ENCODE results near the gene PRORP.
"Not testable (repeated sequence)": the region's sequence is repeated elsewhere in the genome, so short reads cannot be mapped to it uniquely, and the experiment has no call there.

PRORP gene

DNA sequence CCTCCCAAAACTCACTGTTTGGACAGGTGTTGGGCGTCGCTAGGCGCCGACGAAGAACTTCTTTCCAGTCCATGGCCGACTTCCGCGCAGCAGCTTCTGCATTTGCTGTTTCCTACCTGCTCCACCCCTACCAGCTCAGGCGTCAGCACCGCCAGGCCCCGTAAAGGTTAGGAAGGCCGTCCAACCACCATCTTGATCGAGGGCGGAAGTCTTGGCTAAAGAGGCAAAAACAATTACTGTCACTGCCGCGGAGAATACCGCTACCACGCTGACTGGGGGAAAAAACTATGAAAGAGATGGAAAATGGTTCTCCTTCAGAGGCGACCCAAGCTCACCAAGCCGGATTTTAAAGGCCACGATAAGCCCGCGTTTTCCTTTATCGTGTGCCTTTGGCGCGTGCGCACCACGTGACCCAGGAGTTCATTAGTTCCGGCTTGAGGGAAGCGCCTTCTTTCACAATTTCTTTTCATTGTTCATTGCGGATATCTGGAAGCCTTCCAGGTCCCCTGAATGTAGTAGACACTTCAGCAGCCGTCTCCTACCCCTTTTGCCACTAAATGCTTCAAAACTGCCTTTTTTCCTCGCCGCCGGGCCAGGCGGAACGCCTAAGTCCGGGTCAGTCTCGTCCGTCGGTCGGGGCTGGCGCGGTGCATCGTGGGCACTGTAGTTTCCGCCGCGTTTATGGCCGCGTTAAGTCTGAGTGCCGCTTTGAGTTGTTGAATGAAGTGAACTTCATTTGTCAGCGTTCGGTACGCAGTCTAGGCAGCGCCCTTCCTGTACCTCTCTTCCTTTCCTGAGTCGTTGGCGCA, at the start of gene PRORP, which contains the start of gene PPP2R3C:
Gene PRORP, plus strand, starts transcription at position 666 of the 809 bp plus-strand sequence. CDS start 694 bp downstream, outside the sequence.
Gene PPP2R3C, minus strand, starts transcription at position 104 of the 809 bp plus-strand sequence. Its CDS starts 31 bp downstream, at position 73.
- DNase-seq, result peak; percentile 98

DNA sequence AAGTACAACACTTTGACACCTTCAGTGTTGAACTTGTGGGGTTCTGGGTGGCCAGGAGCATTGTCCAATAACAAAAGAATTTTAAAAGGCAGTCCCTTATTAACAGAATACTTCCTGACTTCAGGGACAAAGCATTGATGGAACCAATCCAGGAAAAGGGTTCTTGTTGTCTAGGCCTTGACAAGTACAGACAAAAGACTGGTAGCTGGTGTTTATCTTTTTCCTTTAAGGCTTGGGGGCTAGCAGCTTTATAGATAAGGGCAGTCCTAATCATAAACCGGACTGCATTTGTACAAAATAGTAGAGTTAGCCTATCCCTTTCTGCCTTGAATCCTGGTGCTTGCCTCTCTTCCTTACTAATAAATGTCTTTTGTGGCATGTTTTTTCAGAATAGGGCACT, 48.9 kb upstream of the PRORP start:
- DNase-seq, result peak; percentile 57

DNA sequence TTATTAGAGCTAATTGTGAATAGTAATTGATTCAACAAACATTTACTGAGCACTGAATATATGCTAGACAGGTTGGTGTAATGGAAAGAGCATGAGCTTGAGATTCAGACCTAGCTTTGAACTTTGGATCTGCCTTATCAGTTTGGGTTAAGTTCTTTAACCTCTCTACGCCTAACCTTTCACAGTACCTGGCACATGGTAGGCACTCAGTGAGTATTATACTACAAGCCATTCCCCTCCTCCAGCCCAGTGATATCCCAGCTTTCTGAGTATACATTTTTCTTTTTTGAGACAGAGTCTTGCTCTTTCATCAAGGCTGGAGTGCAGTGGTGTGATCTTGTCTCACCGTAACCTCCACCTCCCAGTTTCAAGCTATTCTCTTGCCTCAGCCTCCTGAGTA, 44.3 kb upstream of the PRORP start:
- no peak for DNase-seq

DNA sequence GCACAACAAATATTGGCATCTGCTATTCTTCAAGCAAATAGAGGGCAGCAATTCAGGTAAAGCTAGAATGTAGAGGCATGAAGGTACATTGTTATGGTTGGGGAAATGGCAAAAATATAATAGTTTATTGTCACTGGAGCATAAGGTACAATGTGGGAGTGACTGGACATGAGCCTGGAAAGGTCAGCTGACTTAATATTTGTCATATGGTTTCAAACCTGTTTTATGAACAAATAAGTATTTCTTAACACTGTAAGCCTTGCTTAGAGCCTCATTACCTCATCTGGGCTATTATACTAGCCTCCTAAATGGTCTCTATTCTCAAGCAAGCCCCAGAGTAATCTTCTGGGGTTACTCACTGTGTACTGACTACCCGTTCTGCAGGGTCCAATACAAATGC, 42.6 kb upstream of the PRORP start:
- no peak for DNase-seq

DNA sequence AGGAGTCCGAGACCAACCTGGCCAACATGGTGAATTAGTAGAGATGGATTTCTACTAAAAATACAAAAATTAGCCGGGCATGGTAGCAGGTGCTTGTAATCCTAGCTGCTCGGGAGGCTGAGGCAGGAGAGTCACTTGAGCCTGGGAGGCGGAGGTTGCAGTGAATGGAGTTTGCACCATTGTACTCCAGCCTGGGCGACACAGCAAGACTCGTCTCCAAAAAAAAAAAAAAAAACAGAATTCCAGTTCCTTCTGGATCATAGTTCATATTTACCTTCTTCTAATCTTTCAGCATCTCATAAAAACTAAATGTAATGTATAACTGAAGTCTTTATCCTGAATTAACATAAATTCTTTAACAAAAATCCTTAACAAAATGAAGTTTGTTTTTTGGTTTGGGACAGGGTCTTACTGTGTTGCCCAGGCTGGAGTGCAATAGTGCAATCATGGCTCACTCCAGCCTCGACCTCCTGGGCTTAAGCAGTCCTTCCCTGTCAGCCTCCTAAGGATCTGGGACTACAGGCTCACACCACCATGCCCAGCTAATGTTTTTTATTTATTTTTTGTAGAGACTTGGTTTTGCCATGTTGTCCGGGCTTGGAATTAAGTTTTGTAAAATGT, 38.7 kb upstream of the PRORP start:
- no peak for DNase-seq

DNA sequence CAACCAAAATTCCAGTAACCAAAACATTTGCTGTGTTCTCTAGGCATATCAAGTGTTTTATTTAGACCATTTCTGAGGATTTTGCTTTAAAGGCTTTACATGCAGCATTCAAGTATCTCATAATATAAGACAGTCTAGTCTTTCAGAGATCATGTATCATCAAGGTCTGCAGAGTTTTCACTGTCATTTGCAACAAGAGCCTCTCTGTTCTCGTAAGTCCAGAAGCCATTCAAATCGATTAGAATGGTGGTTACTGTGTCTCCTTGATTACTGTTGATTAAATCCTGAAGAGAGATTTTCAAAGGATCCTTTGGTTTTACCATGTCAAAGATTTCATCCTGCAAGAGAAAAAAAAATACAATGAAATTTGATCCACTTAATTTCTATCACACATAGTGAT, 36.9 kb upstream of the PRORP start:
- no peak for DNase-seq

DNA sequence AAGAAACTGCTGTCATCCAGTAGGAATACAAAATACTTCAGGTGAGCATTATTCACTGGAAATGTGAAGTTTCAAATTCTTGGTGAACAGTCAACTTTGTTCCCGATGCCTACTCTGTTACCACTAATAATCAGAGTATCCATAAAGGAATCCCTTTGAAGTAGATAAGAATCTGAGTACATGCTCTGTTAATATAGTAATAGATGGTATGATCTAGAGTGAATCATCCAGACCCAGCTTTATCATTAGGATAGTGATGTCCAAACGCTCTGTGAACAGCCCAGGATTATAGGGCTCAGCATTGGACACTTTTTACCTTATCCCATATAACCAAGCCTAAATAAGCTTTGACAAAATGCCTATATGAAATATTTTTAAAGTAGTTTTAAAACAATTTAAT, 33.8 kb upstream of the PRORP start:
- DNase-seq, result no peak

DNA sequence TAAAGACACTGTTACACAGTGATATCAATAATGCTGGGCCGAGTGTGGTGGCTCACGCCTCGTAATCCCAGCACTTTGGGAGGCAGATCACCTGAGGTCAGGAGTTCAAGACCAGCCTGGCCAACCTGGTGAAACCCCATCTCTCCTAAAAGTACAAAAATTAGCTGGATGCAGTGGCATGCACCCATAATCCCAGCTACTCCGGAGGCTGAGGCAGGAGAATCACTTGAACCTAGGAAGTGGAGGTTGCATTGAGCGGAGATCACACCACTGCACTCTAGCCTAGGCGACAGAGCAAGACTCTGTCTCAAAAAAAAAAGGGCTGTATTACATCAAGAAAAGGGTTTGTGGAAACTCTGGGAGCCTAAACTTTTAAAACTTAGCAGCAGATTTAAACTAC, 27.7 kb upstream of the PRORP start:
- not testable (repeated sequence) for DNase-seq

DNA sequence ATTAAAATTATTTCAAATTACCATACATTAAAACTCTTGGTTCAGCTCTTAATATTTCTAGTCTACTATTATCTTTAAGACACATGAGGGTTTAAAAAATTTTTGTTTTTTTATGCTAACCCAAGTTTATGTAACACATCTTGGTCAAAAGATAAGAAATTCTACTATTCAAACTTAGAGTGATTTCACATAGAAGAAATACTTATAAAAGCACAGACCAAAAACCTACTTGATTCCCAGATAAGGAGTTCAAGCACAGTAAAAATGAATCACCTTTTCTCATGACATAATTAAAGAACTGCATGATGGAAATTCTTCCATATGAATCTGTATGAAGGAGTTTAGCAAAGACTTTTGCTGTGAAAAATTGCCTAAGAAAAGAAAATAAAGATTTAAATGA, 14.5 kb upstream of the PRORP start:
- DNase-seq, result no peak

DNA sequence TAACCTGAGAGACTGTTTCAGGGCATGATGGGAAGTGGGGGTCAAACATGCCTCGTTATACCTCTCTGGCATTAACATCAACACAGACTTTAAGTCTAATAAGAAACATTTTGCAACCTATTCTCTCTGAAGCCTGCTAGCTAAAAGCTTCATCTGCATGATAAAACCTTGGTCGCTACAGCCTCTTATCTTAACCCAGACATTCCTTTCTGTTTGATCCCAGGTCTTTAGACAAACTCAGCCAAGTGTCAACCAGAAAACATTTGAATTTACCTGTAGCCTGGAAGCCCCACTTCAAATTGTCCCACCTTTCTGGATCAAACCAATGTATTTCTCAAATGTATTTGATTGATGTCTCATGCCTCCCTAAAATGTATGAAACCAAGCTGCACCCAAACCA, 9.7 kb upstream of the PRORP start:
- DNase-seq, result no peak

DNA sequence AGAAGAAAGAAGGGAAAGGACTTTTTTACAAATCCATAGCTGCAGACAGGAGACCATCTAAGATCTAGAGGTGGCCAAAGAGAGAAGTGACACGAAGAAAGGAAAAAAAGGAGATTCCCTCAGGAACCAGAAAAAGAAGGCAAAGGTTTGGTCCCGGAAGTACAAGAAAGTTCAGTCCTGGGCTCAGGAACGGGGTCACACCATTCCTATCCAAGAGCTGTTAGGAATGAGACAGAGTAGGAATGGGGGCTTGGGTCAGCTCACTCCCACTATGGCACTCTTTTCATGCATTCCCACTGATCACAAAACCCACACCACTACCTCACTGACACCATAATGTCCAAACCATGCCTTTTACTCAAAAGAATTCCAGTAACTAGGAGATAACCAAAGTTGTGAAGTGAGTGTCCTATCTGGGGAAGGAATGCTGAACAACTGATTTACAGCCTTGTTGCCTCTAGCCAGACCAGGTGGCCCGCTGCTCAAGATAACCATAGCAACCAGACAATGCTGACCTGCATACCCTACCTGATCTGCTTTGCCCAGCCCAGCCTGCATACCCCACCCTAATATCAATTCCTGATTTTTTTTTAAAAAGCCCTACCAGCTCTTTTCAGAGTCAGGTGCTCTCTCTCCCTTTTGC, 8.9 kb upstream of the PRORP start:
- no peak for DNase-seq

DNA sequence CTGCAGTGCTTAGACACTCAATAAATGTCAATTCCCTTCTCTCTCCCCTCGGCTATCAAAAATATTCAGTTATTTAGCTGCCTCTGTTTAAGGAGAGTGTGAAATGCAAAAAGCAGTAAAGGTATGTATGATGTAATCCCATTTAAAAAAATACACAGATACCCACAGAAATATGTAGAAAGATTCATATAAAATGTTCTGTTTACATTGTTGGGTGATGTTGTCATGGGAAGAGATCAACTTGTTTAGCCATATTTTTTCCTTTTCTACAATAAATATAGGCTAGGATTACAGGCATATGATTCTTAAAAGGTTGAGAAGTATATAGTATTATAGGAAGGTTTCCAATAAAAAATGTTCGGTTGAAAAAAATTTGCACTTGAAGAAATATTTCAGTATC, 8.3 kb upstream of the PRORP start:
- no peak for DNase-seq

DNA sequence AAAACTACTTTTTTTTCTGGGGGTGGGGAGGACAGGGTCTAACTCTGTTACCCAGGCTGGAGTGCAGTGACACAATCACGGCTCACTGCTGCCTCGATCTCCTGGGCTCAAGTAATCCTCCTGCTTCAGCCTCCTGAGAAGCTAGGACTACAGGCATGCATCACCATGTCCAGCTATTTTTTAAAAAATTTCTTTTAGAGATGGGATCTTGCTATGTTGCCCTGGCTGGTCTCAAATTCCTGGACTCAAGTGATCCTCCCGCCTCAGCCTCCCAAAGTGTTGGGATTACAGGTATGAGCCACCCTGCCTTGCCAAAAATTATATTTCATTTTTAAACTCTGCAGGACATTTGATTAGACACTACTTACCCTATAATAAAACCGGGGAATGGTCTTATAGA, 6.1 kb upstream of the PRORP start:
- no peak for DNase-seq

DNA sequence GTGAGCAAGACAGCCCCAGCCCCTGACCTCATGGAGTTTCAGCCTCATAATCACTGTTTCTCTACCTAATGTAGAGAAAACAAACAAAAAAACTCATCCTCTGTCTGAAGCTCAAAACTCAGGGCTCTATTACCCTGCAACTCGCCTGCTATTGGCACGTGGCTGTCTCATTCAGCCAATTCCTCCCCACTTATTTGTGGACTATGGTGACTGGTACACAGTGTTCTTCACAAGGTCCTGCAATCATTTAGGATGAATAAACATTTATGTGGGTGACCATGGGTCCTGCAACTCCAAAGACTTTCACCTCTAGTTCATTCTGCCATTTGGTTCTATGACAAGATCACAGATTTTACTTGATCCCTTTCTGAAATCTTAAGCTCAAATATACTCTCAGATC, 5.2 kb upstream of the PRORP start:
- no peak for DNase-seq

DNA sequence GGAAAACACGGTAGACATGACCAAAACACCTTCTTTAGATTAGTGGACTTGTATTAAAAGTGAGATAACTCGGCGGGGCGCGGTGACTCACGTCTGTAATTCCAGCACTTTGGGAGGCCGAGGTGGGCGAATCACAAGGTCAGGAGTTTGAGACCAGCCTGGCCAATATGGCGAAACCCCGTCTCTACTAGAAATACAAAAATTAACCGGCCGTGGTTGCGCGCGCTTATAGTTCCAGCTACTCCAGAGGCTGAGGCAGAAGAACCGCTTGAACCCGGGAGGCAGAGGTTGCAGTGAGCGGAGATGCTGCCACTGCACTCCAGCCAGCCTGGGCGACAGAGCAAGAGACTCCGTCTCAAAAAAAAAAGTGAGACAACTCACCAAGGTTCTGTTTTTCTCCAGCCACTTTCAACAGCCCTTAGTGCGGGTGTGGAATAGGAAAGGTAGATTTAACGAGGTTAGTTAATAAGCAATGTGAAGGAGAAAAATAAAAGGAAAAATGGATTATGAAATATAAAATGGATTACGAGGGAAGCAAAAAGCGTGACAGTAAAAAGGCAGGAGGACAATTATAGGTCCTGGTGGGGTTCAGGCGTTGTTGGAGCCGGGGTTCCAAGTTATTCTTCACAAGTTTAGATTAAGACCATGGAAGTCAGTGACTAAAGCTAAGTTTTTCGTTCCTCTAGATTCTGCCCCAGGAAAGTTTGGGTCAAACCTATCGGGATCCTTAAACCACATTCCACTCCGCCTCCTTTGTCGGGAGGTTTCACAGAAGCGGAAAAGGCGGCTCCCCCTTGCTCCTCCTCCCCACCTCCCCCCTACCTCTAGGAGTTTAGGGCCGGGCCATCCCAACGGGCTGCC, 1.1 kb upstream of the PRORP start:
- no peak for DNase-seq

DNA sequence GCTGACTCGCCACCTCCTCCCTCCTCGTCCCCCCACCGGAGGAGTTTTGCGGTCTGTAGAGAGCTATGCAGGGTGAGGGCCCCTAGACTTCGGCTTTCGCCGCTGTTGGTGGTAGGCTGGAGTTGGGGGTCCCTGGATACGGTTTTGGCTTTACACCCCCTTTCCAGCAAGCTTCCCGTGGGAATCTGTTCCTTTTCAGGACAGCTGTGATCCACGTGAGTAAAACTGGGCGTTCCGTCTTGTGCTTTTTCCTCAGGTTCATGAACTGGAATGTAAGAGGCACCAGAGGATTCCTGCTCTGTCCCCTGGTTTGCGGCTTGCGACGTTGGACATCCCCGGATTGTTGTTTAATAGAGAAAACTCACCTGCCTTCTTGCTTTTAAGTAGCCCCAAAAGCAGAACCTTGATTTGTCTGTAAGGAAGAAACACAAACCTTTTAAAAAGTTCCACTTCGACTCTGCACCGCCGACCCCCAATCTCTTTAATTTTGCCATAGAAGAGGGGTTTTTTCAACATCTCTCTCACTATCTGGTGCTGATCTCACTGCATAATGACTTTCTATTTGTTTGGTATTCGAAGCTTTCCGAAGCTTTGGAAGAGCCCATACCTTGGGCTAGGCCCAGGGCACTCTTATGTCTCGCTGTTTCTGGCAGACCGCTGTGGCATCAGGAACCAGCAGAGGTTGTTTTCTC, 490 bp downstream of the PRORP start:
- DNase-seq, result peak; percentile 37

DNA sequence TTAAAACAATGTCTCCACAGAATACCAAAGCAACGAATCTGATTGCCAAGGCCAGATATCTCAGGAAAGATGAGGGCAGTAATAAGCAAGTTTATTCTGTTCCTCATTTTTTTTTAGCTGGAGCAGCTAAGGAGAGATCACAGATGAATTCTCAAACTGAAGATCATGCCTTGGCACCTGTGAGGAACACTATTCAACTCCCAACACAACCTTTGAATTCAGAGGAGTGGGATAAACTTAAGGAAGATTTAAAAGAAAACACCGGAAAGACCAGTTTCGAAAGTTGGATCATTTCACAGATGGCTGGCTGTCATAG, 994 bp downstream of the PRORP start:
- no peak for DNase-seq

DNA sequence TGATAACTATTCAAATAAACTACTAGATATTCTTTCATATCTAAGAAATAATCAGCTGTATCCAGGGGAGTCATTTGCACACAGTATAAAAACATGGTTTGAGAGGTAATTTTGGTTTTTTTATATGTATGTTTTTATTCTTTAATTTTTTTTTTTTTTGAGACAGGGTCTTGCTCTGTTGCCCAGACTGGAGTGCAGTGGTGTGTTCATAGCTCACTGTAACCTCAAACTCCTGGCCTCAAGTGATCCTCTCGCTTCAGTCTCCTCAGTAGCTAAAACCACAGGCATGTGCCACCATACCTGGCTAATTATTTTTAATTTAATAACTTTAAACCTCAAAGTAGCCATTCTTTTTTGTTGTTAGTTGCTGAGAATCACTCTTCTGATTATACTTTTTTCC, 1.8 kb downstream of the PRORP start:
- DNase-seq, result no peak

DNA sequence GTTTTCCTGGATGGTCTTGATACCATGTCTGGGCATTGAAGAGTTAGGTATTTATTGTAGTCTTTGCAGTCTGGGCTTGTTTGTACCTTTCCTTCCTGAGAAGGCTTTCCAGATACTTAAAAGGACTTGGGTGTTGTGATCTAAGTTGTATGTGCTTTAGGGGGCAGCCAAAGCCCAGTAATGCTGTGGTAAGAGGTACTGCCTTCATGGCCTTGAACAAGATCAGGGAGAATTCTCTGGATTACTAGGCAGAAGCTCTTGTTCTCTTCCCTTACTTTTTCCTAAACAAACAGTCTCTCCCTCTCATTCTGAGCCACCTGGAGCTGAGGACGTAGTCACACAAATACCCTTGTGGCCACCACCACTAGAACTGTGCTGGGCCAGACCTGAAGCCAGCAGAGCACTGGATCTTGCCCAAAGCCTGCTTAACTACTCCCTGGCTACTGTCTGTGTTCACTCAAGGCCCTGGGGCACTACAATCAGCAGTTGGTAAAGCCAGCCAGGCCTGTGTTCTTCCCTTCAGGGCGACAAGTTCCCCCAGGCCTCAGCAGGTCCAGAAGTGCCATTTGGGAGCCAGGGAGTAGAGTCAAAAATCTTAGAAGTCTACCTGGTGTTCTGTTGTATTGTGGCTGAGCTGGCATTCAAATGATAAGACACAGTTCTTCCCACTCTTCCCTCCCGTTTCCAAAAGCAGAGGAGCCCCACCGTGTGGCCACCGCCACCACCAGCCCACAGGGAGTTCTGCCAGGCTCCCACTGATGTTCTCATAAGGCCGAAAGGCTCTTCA, 11.4 kb downstream of the PRORP start:
- no peak for DNase-seq

DNA sequence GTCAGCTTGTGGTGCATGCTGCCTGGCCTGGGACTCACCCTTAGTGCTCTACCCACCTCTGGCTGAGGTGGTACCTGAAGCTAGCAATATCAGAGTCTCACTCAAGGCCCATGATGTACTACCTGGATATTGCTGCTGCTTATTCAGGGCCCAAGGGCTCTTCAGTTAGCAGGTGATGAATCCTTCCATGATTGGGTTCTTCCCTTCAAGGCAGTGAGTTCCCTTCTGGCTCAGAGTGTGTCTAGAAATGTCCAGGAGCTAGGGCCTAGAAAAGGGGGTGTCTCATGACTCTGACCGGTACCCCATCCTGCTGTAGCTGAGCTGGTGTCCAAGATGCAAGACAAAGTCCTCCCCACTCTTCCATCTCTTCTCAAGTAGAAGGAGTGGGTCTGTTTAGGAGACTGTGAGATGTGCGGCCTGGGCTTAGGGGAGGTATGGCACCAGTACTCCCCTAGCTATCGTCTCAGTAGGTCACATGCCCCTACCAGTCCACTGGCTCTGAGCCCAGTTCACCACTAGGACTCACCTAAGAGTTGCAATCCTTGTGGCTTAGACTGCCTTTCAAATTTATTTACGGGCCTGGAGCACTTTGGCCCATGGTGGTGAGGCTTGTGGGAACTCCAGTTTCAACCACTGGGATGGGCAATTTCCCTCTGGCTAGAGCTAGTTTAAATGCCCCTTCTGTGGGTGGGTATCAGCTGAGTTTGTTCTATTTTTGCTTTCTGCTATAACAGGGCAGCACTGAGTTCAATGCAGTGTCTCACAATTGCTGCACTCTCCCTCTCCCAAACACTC, 12.2 kb downstream of the PRORP start:
- DNase-seq, result no peak

DNA sequence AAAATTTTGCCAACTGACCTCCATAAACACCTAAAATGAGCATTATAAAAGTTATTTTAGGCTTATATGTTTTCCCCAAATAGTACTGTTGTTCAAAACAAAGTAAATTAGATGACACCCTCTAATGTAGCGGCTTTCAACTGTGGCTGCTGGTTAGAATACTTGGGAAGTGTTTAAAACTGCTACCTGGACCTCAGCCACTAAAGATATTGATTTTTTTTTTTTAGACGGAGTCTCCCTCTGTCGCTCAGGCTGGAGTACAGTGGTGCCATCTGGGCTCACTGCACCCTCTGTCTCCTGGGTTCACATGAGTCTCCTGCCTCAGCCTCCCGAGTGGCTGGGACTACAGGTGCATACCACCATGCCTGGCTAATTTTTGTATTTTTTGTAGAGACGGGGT, 16.2 kb downstream of the PRORP start:
- DNase-seq, result no peak

Measured in hematopoietic multipotent progenitor cell treated with erythropoietin and hydrocortisone succinate and interleukin-3 and kit ligand, for 4 days (in vitro differentiated cells).